ENCODE results near the gene TMEM183A.

DNA sequence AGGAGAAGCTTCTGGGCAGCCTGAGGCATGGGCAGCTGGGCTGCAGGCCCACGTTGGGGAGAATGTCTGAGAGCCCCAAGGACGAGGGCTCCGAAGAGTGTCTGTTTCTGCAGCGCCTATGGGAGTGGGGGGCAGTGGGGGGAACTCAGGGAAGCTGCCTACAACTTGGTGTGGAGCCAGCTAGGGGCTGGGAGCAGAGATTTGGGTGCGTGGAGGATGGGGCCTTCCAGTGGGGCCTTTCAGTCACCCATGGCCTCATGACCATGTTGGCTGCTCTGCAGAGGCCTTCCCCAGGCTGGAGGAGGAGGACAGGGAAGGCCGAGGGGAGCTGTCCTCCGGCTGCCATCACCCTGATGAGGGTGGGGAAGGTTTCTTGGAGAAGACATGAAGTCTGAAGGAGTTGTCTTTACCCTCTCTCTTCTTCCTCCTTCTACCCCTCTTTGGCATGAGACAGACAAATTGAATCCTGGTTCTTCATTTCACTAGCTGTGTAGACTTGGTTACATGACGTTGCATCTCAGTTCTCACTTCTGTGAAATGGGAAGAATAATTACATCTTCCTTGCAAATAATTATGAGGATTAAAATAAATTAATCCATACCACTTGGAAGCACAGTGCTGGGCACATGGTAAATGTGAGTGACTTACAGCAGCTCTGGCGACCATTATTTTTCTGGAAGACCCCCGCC is 27.4 kb downstream of the TMEM183A start:
- TF ChIP-seq CTCF (IDR thresholded peaks at IDR 0.05; ENCODE audit: insufficient read depth, low read length, poor library complexity, severe bottlenecking) (no peak), EZH2phosphoT487 (conservative IDR thresholded peaks at IDR 0.05; ENCODE audit: low read length) (no peak)
